Gastroesophageal sphincter (tissue), 4 donors: ENCODE measurements around the gene IPO11. TPM values are rescaled to one million over a fixed set of nuclear protein-coding genes. Genes with fewer than 3 reads are reported as not detected.
"Not testable (repeated sequence)": the region's sequence is repeated elsewhere in the genome, so short reads cannot be mapped to it uniquely, and the experiment has no call there.

Experiments used
- ATAC-seq: fragments of 150-250 bp; one replicate; pipeline ENCODE4 v1.9.1; 2016; ENCODE audit warnings: mild to moderate bottlenecking, moderate library complexity
- H3K27ac ChIP-seq, 4 donors: fragments of 200-600 bp; sonication (generic) in 3 of 4; 1 replicate in 3 of 4; 2 replicates in 1 of 4; pipeline ENCODE4 v1.5.1; 2016 to 2019
- H3K27me3 ChIP-seq: fragments of 200-600 bp; sonication (generic); one replicate; pipeline ENCODE4 v1.5.1; 2019
- H3K36me3 ChIP-seq, 2 donors: fragments of 200-600 bp; sonication (generic); one replicate each; pipeline ENCODE4 v1.5.1; 2019; ENCODE audit warnings: control low read depth in 1 of 2
- H3K4me1 ChIP-seq, 3 donors: fragments of 200-600 bp; sonication (generic); 1 replicate in 2 of 3; 2 replicates in 1 of 3; pipeline ENCODE4 v1.5.1; 2016 to 2019; ENCODE audit warnings: control low read depth in 2 of 3
- H3K4me3 ChIP-seq, 2 donors: fragments of 200-600 bp; sonication (generic); one replicate each; pipeline ENCODE4 v1.5.1; 2019; ENCODE audit warnings: mild to moderate bottlenecking in 1 of 2, moderate library complexity in 1 of 2
- H3K9me3 ChIP-seq, 3 donors: fragments of 200-600 bp; sonication (generic); one replicate each; pipeline ENCODE4 v1.5.1; 2017 to 2019; ENCODE audit warnings: control low read depth in 2 of 3
- EP300 ChIP-seq: sonication (generic); formaldehyde crosslinking; IDR thresholded peaks from one replicate; pipeline ENCODE4 v1.6.1; 2017; ENCODE audit warnings: antibody characterized with exemption, mild to moderate bottlenecking
- POLR2A ChIP-seq, 2 donors: fragments of 450-650 bp; IDR thresholded peaks; one replicate each; pipeline ENCODE4 v1.6.1; 2017; ENCODE audit warnings: antibody characterized with exemption in 2 of 2, mild to moderate bottlenecking in 2 of 2, moderate library complexity in 1 of 2
- POLR2AphosphoS5 ChIP-seq: sonication (generic); formaldehyde crosslinking; IDR thresholded peaks from one replicate; pipeline ENCODE4 v1.6.1; 2017; ENCODE audit warnings: antibody characterized with exemption
- WGBS, 2 donors: methylation state at CpG; one replicate each; pipeline ENCODE4 v1.1.5; 2018; ENCODE audit warnings: low coverage in 1 of 2; 5-methylcytosine and 5-hydroxymethylcytosine counted together
- small RNA-seq, 4 donors: library from RNA; depleted of rRNA; stranded (forward); fragments of <200 nt; gene quantifications; one replicate each; pipeline ENCODE3, GENCODE V24; 2016
- total RNA-seq, 4 donors: library from RNA; depleted of rRNA; stranded (reverse); fragments of >200 nt; gene quantifications; one replicate each; pipeline ENCODE4 v1.1.0, GENCODE V29; 2016
- TF ChIP-seq, protein P1 (sequence below), 4 experiments: fragments of 200-600 bp in 2 of 4; fragments of 450-650 bp in 2 of 4; sonication (generic) in 1 of 4; IDR thresholded peaks; one replicate each; pipeline ENCODE4 v1.5.1; 2017 to 2019; ENCODE audit warnings: antibody characterized with exemption in 4 of 4, mild to moderate bottlenecking in 2 of 4, moderate library complexity in 2 of 4

IPO11 gene
- total RNA-seq, 4 donors from 2014 or later = 15.8 to 25.1 (median 17.2) TPM

DNA sequence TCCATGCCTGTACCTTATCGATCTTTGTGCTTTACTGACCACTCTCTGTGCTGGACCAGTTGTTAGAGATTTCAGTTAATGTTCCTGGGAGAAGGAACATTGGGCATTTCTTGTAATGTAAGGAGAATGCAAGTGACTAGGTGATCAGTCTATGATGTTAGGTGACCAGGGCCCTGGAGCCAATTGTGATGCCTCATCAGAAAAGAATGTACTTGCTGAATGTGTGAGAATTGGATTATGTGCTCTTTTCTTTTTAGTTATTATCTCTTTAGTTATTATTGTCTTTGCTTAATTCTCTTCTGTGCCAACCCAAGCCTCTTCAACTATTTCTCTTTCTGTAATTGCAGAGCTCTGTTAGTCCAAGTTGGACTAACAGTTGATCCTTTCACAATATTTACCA lies 258.9 kb downstream of the IPO11 start:
- no peak for TF ChIP-seq POLR2AphosphoS5
- no peak for TF ChIP-seq POLR2A (IDR thresholded peaks at IDR 0.05)
- TF ChIP-seq, protein P1, sequence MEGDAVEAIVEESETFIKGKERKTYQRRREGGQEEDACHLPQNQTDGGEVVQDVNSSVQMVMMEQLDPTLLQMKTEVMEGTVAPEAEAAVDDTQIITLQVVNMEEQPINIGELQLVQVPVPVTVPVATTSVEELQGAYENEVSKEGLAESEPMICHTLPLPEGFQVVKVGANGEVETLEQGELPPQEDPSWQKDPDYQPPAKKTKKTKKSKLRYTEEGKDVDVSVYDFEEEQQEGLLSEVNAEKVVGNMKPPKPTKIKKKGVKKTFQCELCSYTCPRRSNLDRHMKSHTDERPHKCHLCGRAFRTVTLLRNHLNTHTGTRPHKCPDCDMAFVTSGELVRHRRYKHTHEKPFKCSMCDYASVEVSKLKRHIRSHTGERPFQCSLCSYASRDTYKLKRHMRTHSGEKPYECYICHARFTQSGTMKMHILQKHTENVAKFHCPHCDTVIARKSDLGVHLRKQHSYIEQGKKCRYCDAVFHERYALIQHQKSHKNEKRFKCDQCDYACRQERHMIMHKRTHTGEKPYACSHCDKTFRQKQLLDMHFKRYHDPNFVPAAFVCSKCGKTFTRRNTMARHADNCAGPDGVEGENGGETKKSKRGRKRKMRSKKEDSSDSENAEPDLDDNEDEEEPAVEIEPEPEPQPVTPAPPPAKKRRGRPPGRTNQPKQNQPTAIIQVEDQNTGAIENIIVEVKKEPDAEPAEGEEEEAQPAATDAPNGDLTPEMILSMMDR (IDR thresholded peaks at IDR 0.05) = no peak
- TF ChIP-seq EP300 = no peak
- peaks cover 0 to 7% (median 0%) of the 10 kb centered on the region in 3 donors for H3K9me3 ChIP-seq
- H3K27me3 ChIP-seq = no peaks in the 10 kb centered on the region
- H3K36me3 ChIP-seq = no peaks in the 10 kb centered on the region
- ATAC-seq = no peak
- H3K4me3 ChIP-seq = no peak overlapping the region
- no peak overlapping the region for H3K27ac ChIP-seq
- WGBS, 2 donors = 86 to 100% methylated on average over 1 of the region's 1 CpG
- no peaks in the 10 kb centered on the region for H3K4me1 ChIP-seq

- not testable (repeated sequence) for H3K36me3 ChIP-seq, ATAC-seq, H3K4me1 ChIP-seq, H3K4me3 ChIP-seq, H3K27ac ChIP-seq, H3K27me3 ChIP-seq
- H3K9me3 ChIP-seq = peaks cover 0 to 42% (median 0%) of the 10 kb centered on the region in 3 donors
Observed at GRCh38 chr5:62676596-62676995, 264.0 kb downstream of the IPO11 start.

Small RNAs within 50 kb of the gene (small RNA-seq; reads per million reads assigned to genes)
- gene CKS1BP3 = 0 reads per million in 4 donors
- 0 reads per million in 4 donors for gene RNU6-661P

Other genes with a start within 250 kb of the IPO11 start
- gene KIF2A, start 106.6 kb upstream of the IPO11 start, total RNA-seq = 10 to 100 TPM; 27.1 to 50.6 (median 33.6) TPM
- 10 to 100 TPM; 21.9 to 39.6 (median 27.5) TPM for gene DIMT1, start 8.9 kb upstream of the IPO11 start, total RNA-seq
- 10 to 100 TPM in 1 of 4 donors, 1 to 10 TPM in 2, under 1 TPM in 1; 0.54 to 10.1 (median 3.5) TPM for gene LRRC70, start 166.1 kb downstream of the IPO11 start, total RNA-seq